GM12864 (cell line): ENCODE results near the gene SLC25A51.

Experiments used
- DNase-seq: peaks from one replicate; pipeline ENCODE4 v3.0.0-alpha.2; 2011; ENCODE audit warnings: low read depth
- H3K4me3 ChIP-seq: 2 replicates; pipeline ENCODE4 v1.5.1; 2011; ENCODE audit warnings: mild to moderate bottlenecking, low read depth, low read length, control low read depth
- CTCF ChIP-seq: IDR thresholded peaks from 2 replicates; pipeline ENCODE4 v1.5.1; 2011; ENCODE audit warnings: low read depth, mild to moderate bottlenecking, moderate library complexity, low read length, control low read depth, inconsistent platforms; ENCODE audit errors: missing control alignments

The SLC25A51 gene

GRCh38 chr9:37862530-37862929 lies 41.4 kb downstream of the SLC25A51 start:
- no peak overlapping the region for H3K4me3 ChIP-seq
- no peak for TF ChIP-seq CTCF
- no peak for DNase-seq

GRCh38 chr9:37859043-37859442 lies 44.9 kb downstream of the SLC25A51 start:
- H3K4me3 ChIP-seq: no peak overlapping the region
- no peak for DNase-seq
- TF ChIP-seq CTCF: peak; percentile 10

GRCh38 chr9:37856551-37856950 lies 47.4 kb downstream of the SLC25A51 start:
- no peak for DNase-seq
- no peak for TF ChIP-seq CTCF

GRCh38 chr9:37852222-37852621 lies 51.7 kb downstream of the SLC25A51 start:
- H3K4me3 ChIP-seq: no peak overlapping the region
- TF ChIP-seq CTCF: no peak
- DNase-seq: no peak

More at GRCh38 chr9:37856551-37856950, 47.4 kb downstream of the SLC25A51 start:
- no peak overlapping the region for H3K4me3 ChIP-seq

GRCh38 chr9:37840560-37841194 lies 63.2 kb downstream of the SLC25A51 start:
- H3K4me3 ChIP-seq: no peak overlapping the region
- no peak for DNase-seq
- no peak for TF ChIP-seq CTCF

- no peak overlapping the region for H3K4me3 ChIP-seq
- DNase-seq: no peak
- TF ChIP-seq CTCF: no peak
Measured at GRCh38 chr9:37839496-37840461, 64.1 kb downstream of the SLC25A51 start.
